HG02973 (cell line): ENCODE data around the gene OR52A5.

Source experiments
- ATAC-seq: cut with Tn5 transposase; IDR thresholded peaks from one replicate; pipeline ENCODE4 v1.9.1; 2021; ENCODE audit warnings: moderate library complexity; ENCODE audit not compliant: unreplicated experiment

Gene OR52A5

DNA sequence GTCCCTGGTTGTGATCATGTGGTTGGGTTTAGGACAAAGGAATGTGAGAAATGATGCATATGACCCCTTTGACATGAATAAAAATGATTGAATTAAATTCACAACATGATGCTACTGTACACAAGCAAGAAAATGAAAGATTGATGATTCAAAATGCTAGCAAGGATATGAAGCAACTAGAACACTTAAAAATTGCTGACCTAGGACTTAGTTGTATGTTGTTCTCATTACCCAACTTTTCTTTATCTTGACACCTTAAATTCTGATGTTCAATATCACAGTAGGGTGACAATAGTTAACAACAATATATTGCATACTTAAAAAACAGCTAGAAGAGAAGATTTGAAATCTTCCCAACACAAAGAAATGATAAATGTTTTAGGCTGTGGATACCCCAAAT is 20.6 kb downstream of the OR52A5 start:
- no peak for ATAC-seq

GRCh38 chr11:5115339-5115738 is 22.8 kb downstream of the OR52A5 start:
- no peak for ATAC-seq

DNA sequence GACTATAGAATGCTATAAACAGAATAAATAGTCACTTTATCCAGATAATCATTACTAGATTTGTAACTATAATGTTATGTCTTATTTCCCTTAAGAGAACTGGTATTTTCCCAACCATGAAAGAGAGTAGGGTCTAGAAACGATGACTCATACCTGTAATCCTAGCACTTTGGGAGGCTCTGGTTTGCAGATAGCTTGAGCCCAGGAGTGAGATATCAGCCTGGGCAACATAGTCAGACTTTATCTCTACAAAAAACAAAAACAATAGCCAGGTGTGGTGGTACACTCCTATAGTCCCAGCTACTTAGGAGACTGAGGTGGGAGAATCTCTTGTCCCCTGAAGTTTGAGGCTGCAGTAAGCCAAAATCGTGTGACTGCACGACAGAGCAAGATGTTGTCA is 30.9 kb downstream of the OR52A5 start:
- ATAC-seq = no peak

DNA sequence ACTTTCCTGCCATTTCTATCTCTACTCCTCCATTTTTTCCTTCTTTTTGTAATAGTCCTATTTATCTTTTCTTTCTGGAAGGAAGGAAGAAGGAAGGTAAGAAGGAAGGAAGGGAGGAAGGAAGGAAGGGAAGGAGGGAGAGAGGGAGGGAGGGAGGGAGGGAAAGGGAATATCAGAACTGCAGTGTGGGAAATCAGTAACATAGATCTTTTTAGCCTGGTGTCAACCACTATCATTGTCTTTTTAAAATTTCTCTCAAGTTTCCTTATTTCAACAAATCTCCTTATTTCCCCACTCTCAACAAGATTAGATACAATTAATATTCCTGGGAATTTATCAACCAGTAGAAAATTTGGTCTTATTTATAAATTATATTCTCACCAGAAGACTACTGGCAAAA is 35.1 kb downstream of the OR52A5 start:
- no peak for ATAC-seq

DNA sequence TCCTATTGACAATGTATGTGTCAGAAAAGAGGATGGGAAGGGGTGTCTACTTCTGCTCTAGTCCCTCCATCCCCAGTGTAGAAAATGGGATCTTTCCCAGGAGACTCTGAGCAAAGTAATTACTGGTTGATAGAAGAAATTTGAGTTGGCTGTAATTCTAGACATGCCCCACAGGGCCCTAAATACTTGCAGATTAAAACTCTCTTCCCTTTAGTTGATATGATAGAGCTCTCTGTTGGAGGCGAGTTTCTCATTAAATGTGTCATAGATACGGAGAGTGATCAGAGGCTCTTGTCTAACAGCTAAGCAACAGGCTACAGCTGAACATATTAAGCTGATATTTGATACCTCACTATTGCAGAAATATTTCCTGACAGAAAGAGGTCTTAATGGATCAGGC is 35.9 kb downstream of the OR52A5 start:
- ATAC-seq = no peak

DNA sequence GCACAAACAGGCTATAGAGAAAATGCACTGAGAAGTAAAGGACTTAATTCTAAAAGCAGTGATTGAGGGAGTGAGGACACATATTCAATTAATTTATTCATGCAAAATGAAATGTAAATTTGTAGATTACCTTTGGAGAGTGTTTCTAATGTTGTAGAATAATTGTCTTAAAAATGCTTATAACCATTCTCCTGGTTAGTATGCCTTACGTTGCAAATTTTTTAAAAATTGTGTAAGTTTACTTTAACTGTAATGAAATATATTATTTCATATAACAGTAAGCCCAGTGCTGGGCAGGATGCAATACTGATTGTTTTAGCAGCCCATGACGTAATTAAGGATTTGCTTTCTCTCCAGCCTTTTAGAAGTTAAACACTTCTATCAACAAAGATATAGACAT is 42.1 kb downstream of the OR52A5 start:
- ATAC-seq = no peak

DNA sequence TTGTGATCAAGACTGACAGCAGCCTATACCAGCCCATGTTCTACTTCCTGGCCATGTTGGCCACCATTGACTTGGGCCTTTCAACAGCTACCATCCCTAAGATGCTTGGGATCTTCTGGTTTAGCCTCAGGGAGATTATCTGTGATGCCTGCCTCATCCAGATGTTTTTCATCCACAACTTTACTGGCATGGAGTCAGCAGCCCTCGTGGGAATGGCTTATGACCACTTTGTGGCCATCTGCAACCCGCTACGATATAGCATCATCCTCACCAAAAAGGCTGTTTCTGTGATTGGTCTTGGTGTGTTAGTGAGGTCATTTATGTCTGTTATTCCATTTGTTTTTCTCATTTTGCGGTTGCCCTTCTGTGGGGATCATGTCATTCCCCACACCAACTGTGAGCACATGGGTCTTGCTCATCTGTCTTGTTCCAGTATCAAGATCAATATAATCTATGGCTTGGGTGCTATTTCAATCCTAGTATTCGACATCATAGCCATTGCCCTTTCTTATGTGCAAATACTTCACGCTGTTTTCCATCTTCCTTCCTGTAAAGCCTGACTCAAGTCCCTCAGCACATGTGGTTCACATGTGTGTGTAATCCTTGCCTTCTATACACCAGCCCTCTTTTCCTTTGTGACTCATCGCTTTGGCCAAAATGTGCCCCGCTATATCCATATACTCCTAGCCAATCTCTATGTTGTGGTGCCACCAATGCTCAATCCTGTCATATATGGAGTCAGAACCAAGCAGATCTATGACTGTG is 45.2 kb downstream of the OR52A5 start:
- ATAC-seq = no peak

DNA sequence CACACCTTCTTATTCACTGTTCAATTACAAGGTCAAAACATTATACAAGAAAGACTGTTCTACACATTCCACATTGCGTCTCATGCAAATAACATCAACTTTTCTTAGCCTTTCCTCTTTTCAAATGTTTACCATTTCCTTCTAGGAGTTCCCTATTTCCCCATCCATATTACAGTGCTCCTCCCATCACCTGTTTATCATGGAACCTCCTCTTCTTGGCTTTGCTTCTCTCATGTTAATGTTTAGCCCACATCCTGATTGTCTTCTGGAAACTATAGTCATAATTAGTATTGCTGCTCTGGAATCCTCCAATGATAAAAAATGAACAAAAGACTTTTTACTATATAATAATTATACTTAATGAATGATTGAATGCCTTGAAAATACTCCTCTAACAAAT is 47.5 kb downstream of the OR52A5 start:
- ATAC-seq = no peak

DNA sequence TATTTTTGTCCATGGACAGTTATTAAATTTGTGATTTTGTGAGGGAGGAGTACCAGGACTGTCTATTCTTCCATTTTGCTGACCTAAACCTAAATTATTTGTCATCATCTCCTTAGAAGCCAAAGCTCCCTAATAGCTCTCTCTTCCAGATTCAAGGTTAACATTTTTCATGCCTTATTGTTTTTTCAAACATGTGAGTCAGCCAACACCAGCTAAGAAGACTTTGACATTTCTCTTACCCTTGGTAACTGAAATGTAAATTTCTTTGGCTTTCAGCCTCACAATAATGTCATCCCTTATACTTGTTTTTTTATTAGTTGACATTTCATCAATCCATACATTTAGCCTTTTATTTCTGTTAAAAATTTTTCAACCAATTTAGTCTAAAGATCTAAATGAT is 49.6 kb downstream of the OR52A5 start:
- ATAC-seq = no peak

DNA sequence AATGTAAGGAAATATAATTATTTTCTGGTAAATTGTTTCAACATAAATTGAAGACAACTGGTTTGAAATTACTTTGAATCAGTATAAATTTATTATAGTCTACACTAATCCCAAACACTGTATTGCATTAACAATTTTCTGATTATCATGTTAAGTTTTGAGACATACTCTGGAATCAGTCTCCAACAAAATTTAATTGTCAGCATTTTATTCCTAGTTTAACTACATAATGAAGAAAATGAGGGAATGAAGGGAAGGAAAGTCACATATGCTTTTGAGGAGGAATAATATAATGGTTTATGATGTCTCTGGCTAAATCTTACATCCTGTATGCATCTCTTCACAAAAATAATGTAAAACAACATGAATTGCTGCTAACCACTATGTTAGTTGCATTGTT is 54.6 kb downstream of the OR52A5 start:
- ATAC-seq = no peak

GRCh38 chr11:5081405-5081804 is 56.8 kb downstream of the OR52A5 start:
- ATAC-seq = no peak
